GM21619 (cell line): ENCODE results near the gene TFDP1.

Experiments used
- ATAC-seq: cut with Tn5 transposase; IDR thresholded peaks from one replicate; pipeline ENCODE4 v1.9.1; 2021; ENCODE audit not compliant: unreplicated experiment

Gene TFDP1

DNA sequence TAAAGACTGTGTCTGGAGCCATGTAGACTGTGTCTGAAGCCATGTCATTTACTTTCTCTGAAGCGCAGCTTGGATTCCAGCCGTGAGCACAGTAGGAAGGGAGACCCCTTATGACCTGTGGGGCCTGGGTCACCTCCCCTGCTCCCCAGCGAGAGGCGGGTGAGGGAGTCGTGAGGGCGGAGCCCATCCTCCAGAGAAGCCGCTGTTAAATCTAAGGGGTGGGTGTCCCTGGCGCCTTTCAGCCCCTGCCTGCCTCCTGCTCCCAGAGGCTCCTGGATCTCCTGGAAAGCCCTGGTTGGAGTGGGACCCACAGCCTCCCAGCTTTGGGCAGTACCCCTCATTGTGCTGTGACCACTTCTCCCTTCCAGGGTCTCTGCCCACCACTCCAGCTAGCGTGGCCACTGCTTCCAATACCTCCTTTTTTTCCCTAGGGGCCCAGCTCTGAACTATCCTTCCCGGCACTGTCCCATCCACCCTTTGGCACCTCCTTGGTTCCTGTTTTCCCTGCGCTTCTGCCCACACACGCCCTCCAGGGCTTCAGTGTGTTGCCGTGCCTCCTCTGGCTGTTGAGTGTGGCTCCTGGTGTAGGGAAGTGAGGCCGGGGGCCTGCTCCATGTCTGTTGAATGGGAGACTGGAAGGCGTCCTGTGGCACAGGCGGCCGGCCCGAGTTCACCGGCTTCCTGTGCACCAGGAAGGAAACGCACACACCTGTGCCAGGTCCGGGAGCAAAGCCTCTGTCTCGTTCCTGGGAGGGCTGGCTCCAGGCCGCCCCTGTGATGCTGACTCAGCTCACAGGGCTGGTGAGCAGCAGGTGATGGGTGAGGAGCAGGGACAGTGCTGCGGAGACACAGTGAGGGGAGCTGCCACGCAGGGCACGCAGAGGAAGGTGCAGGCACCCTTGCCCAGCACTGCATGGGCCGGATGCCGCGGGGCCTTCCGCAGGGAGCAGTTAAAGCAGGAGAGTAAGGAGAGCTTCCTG, 44.0 kb downstream of the TFDP1 start:
- ATAC-seq = no peak

- no peak for ATAC-seq
Measured at GRCh38 chr13:113629866-113630265, 45.3 kb downstream of the TFDP1 start.

DNA sequence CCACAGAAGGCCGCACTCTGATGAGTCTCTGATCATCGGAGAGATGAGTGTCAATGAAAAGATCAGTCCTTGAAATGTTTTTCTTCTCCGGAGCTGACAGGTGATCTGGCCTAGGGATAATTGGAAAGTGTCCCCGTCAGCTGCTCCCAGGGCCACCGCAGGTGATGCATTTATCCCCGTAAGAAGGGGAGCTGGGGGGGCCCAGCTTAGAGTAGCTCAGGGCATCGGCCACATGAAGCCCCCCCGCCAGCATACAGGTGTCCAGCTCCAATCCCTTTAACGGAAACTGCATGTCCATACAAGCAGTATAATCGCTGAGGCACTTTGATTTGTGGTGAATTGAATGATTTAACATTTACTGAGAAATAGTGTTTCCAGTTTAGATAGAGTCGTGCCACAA, 45.7 kb downstream of the TFDP1 start:
- no peak for ATAC-seq

DNA sequence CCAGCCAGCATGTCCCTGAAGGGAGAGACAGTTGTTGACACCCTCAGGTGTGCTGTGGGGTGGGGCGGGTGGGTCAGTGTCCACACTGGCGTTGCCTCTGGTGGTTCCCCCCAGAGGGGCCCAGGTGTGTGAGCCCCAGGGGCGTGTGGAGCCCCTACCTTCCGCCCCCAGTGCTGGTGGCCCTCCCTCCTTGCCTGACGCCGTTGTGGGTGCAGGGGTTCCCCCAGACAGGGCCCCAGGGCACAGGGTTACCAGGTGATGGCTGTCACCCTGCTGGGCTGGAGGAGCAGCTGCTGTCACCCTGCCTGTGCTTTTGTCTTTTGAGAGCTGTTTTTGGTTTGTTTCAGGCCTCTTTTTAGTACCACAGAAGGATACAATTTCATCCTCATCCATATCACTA, 46.3 kb downstream of the TFDP1 start:
- no peak for ATAC-seq

DNA sequence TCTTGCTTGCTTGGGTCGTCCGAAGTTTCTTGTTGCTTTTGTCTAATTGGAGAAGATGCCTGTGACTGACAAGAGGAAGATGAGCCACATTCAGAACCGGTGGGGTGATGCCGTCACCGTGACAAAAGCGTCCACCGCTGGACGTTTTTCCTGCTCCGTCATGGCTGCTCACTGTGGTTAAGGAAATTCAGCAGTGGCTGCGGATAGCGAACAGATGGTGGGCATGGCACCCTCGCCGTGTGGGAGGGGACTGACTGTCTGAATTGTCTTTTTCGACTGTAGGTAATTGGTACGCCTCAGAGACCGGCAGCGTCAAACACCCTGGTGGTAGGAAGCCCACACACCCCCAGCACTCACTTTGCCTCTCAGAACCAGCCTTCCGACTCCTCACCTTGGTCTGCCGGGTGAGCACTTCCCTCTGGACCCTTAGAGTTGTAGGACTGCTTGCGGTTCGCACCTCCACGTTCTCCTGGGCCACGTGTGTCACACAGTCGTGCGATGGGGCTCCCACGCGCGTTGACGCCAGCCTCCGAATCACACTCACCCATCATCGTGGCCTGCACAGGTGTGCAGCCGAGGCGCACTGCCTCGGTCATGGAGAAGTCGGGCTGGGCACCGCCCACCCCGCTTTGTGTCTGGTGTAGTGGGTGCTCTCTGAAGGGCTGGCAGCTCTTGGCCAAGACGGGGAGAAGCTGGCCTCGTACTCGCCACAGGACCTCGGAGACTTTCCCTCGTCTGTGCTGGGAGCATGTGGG, 47.0 kb downstream of the TFDP1 start:
- ATAC-seq = no peak

- ATAC-seq = no peak
Measured at GRCh38 chr13:113632706-113633484, 48.3 kb downstream of the TFDP1 start.

GRCh38 chr13:113633485-113633873, 48.9 kb downstream of the TFDP1 start:
- no peak for ATAC-seq

- ATAC-seq = no peak
Measured at GRCh38 chr13:113634279-113635047, 49.9 kb downstream of the TFDP1 start.

- no peak for ATAC-seq
Measured at GRCh38 chr13:113635048-113635420, 50.5 kb downstream of the TFDP1 start.

- ATAC-seq = no peak
Measured at GRCh38 chr13:113635709-113636108, 51.2 kb downstream of the TFDP1 start.

GRCh38 chr13:113636266-113636963, 51.9 kb downstream of the TFDP1 start:
- no peak for ATAC-seq

- ATAC-seq = no peak
Measured at GRCh38 chr13:113637262-113638160, 53.0 kb downstream of the TFDP1 start.

DNA sequence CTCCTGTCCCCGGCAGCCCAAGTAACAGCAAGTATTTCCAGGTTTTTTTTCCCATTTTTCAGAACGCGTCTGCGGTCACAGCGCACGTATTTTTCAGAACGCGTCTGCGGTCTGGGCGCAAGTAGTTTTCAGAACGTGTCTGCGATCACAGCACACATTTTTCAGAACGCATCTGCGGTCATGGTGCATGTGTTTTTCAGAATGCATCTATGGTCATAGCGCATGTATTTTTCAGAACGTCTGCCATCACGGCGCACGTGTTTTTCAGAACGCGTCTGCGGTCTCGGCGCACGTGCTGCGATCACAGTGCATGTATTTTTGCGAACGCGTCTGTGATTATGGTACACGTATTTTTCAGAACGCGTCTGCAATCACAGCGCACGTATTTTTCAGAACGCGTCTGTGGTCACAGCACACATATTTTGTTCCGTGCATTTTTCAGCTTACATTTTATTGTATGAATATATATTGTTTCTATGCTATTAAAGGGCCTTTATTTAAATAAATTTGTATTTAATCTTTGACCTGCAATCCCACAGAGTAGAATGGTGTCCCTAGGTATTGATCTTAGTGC, 53.7 kb downstream of the TFDP1 start:
- ATAC-seq = no peak

- ATAC-seq = no peak
Measured at GRCh38 chr13:113638806-113639205, 54.3 kb downstream of the TFDP1 start.

GRCh38 chr13:113639616-113640262, 55.2 kb downstream of the TFDP1 start:
- no peak for ATAC-seq

- no peak for ATAC-seq
Measured at GRCh38 chr13:113641426-113641825, 56.9 kb downstream of the TFDP1 start.

DNA sequence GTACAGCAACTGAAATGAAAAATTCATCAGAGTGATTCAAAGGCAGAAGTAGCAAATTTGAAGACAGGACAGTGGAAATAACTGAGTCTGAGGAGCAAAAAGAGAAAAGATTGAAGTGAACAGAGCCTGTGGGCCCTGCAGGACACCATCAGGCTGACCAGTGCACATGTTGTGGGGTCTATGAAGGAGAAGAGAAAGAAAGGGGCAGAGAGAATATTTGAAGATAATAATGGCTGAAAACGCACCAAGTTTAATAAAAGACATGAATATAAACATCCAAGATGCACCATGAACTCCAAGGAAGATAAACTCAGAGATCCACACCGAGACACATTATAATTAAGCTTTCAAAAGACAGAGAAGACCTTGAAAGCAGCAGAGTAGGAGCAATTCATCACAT, 58.0 kb downstream of the TFDP1 start:
- no peak for ATAC-seq

DNA sequence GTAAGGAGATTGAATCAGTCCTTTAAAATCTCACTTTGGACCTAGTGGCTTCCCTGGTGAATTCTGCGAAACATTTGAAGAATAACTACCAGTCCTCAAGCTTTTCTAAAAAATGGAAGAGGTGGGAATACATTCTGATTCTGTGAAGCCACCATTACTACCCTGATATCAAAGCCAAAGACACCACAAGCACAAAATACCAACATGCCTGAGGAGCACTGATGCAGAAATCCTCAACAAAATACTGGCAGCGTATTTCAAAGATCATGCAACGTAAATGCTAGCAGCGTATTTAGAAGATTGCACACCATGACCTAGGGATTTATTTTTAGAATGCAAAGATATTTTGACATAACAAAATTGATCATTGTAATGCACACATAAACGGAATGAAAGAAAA, 59.0 kb downstream of the TFDP1 start:
- ATAC-seq = no peak
